ENCODE results near the gene EFCAB6. TPM values are rescaled to one million over a fixed set of nuclear protein-coding genes. Genes with fewer than 3 reads are reported as not detected.

Gene EFCAB6
- total RNA-seq, 1 experiment from 2014 or later: 0.52 TPM

- CTCF ChIA-PET: no interaction called here
- Histone ChIP-seq H3K27me3 (ENCODE audit: insufficient read depth, low read length) (0 out of 2 replicates have a peak, but pooled peaks cover 5% of the 10 kb centered on the region), H2AFZ (ENCODE audit: low read depth, low read length, poor library complexity, severe bottlenecking) (no peak overlapping the region), H3K9ac (ENCODE audit: low read length) (no peak overlapping the region), H3K9me3 (ENCODE audit: control insufficient read depth in 1 of 2, insufficient read depth in 1 of 2, low read depth in 1 of 2, low read length in 2 of 2) (no peaks in the 10 kb centered on the region), H3K4me2 (ENCODE audit: low read length) (no peak overlapping the region), H3K27ac (ENCODE audit: low read depth, low read length) (no peak overlapping the region), H3K4me3 (replicated peaks in 1 of 2; ENCODE audit: low read depth in 1 of 2, low read length in 2 of 2) (no peak overlapping the region), H3K79me2 (ENCODE audit: insufficient read depth, low read length) (no peaks in the 10 kb centered on the region), H3K36me3 (ENCODE audit: control insufficient read depth in 1 of 2, insufficient read depth in 2 of 2, low read length in 2 of 2) (no peaks in the 10 kb centered on the region), H3K9me2 (ENCODE audit: insufficient read depth) (no peaks in the 10 kb centered on the region), H4K20me1 (ENCODE audit: insufficient read depth) (no peaks in the 10 kb centered on the region), H3K4me1 (ENCODE audit: control insufficient read depth in 1 of 2, insufficient read depth in 2 of 2, low read length in 2 of 2) (no peaks in the 10 kb centered on the region)
- intact Hi-C loops (cut with micrococcal nuclease): no loop called here
- DNase-seq (ENCODE audit: low read depth, low spot score) (no peak), ATAC-seq (no peak)
- RAD21 ChIA-PET (ENCODE audit: low non-redundant PET in 1 of 2, low total read pairs in 2 of 2, uncharacterized antibody in 2 of 2, unreplicated experiment in 2 of 2): no interaction called here
- no TSS peak for BruUV-seq (replicated peaks)
- POLR2A ChIA-PET: no interaction called here
- TF ChIP-seq CBX3 (IDR thresholded peaks at IDR 0.05; ENCODE audit: low read depth): no peak
- no peak for TF ChIP-seq EGR1 (IDR thresholded peaks at IDR 0.05; ENCODE audit: low read depth)
- TF ChIP-seq EZH2phosphoT487 (IDR thresholded peaks at IDR 0.05; ENCODE audit: borderline replicate concordance): no peak
- TF ChIP-seq, protein P1, sequence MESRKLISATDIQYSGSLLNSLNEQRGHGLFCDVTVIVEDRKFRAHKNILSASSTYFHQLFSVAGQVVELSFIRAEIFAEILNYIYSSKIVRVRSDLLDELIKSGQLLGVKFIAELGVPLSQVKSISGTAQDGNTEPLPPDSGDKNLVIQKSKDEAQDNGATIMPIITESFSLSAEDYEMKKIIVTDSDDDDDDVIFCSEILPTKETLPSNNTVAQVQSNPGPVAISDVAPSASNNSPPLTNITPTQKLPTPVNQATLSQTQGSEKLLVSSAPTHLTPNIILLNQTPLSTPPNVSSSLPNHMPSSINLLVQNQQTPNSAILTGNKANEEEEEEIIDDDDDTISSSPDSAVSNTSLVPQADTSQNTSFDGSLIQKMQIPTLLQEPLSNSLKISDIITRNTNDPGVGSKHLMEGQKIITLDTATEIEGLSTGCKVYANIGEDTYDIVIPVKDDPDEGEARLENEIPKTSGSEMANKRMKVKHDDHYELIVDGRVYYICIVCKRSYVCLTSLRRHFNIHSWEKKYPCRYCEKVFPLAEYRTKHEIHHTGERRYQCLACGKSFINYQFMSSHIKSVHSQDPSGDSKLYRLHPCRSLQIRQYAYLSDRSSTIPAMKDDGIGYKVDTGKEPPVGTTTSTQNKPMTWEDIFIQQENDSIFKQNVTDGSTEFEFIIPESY (IDR thresholded peaks at IDR 0.05; ENCODE audit: extremely low read depth, insufficient replicate concordance, low read length): no peak
- TF ChIP-seq ATF3 (IDR thresholded peaks at IDR 0.05): no peak
- no peak for TF ChIP-seq SRF (IDR thresholded peaks at IDR 0.05; ENCODE audit: low read depth)
- TF ChIP-seq ELF1 (IDR thresholded peaks at IDR 0.05; ENCODE audit: borderline replicate concordance, low read depth): no peak
- no peak for TF ChIP-seq JUND (IDR thresholded peaks at IDR 0.05)
- no peak for TF ChIP-seq SP1 (IDR thresholded peaks at IDR 0.05; ENCODE audit: low read depth)
- TF ChIP-seq POLR2AphosphoS5 (IDR thresholded peaks at IDR 0.05; ENCODE audit: low read depth, low read length): no peak
- TF ChIP-seq ZFX (IDR thresholded peaks at IDR 0.05): no peak
- TF ChIP-seq MAX (IDR thresholded peaks at IDR 0.05): no peak
- TF ChIP-seq SIN3A (IDR thresholded peaks at IDR 0.05; ENCODE audit: low read depth): no peak
- no peak for TF ChIP-seq EZH2 (IDR thresholded peaks at IDR 0.05)
- TF ChIP-seq RAD21 (IDR thresholded peaks at IDR 0.05; ENCODE audit: low read depth): no peak
- TF ChIP-seq TCF7L2 (IDR thresholded peaks at IDR 0.05; ENCODE audit: borderline replicate concordance, extremely low read depth, insufficient read depth, insufficient read length): no peak
- TF ChIP-seq, protein P2, sequence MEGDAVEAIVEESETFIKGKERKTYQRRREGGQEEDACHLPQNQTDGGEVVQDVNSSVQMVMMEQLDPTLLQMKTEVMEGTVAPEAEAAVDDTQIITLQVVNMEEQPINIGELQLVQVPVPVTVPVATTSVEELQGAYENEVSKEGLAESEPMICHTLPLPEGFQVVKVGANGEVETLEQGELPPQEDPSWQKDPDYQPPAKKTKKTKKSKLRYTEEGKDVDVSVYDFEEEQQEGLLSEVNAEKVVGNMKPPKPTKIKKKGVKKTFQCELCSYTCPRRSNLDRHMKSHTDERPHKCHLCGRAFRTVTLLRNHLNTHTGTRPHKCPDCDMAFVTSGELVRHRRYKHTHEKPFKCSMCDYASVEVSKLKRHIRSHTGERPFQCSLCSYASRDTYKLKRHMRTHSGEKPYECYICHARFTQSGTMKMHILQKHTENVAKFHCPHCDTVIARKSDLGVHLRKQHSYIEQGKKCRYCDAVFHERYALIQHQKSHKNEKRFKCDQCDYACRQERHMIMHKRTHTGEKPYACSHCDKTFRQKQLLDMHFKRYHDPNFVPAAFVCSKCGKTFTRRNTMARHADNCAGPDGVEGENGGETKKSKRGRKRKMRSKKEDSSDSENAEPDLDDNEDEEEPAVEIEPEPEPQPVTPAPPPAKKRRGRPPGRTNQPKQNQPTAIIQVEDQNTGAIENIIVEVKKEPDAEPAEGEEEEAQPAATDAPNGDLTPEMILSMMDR (IDR thresholded peaks at IDR 0.05 in 2 of 3, conservative IDR thresholded peaks at IDR 0.05 in 1 of 3; ENCODE audit: borderline replicate concordance in 1 of 3, insufficient read depth in 1 of 3, low read depth in 2 of 3, low read length in 2 of 3): no peak
- TF ChIP-seq ZNF274 (IDR thresholded peaks at IDR 0.05; ENCODE audit: low read depth, low read length): no peak
Observed at GRCh38 chr22:43529461-43529860, 282.6 kb downstream of the EFCAB6 start.
